HepG2 (cell line): ENCODE data around the gene ARHGEF38. TPM values are rescaled to one million over a fixed set of nuclear protein-coding genes. Genes with fewer than 3 reads are reported as not detected.

Experiments
- ATAC-seq: fragments of 200-7000 bp; cut with Tn5 transposase; 3 replicates; pipeline ENCODE4 v1.9.1; 2020; ENCODE audit warnings: mild to moderate bottlenecking, moderate library complexity
- BruUV-seq: library from RNA; stranded (reverse); fragments of 400-500 nt; replicated peaks from 2 replicates; lab custom pipeline; 2021; lab: Mats Ljungman, UMichigan
- CTCF ChIA-PET: fragments of 300-600 bp; formaldehyde crosslinking; extraction: SDS; loops from one replicate; lab custom pipeline; 2021; ENCODE audit warnings: low total read pairs, inconsistent platforms, low intra/inter-chr PET ratio; lab: Yijun Ruan, JAX
- POLR2A ChIA-PET: fragments of 350-600 bp; sonication (Branson Sonifier 250); formaldehyde crosslinking; loops from one replicate; lab custom pipeline; 2020; ENCODE audit warnings: antibody characterized with exemption, inconsistent platforms; lab: Yijun Ruan, JAX
- DNase-seq: peaks from one replicate; pipeline ENCODE4 v3.0.0-alpha.2; 2015; ENCODE audit warnings: low spot score
- FAIRE-seq: peaks from 3 replicates; lab custom pipeline; 2011; peaks lifted over from hg19 to GRCh38; lab: Jason Lieb, UNC
- H2AFZ ChIP-seq: one replicate; pipeline ENCODE4 v1.6.1; 2011; ENCODE audit warnings: low read length, inconsistent platforms
- H3K27ac ChIP-seq: fragments of 300-600 bp; 3 replicates; pipeline ENCODE4 v1.8.0; 2011; ENCODE audit warnings: mixed run types, mild to moderate bottlenecking, mixed read lengths, low read length, inconsistent platforms; ENCODE audit not compliant: insufficient read depth; ENCODE audit errors: extremely low read length
- H3K27me3 ChIP-seq, 2 experiments: fragments of 200-600 bp in 1 of 2; 2 replicates in 1 of 2; 3 replicates in 1 of 2; pipeline versions ENCODE4 v1.6.0 to v1.8.0; 2011; ENCODE audit warnings: low read length in 2 of 2, mild to moderate bottlenecking in 2 of 2, moderate library complexity in 2 of 2, inconsistent platforms in 1 of 2; ENCODE audit not compliant: insufficient read depth in 2 of 2, control insufficient read depth in 1 of 2
- H3K36me3 ChIP-seq, 2 experiments: fragments of 200-600 bp in 1 of 2; replicated peaks in 1 of 2; 2 replicates in 1 of 2; 3 replicates in 1 of 2; pipeline versions ENCODE4 v1.5.1 to v1.8.0; 2011; ENCODE audit warnings: low read length in 2 of 2, inconsistent platforms in 1 of 2; ENCODE audit not compliant: insufficient read depth in 2 of 2, control insufficient read depth in 1 of 2
- H3K4me1 ChIP-seq: 2 replicates; pipeline ENCODE4 v1.5.1; 2012; ENCODE audit warnings: low read length, inconsistent platforms; ENCODE audit not compliant: insufficient read depth
- H3K4me2 ChIP-seq: 2 replicates; pipeline ENCODE4 v1.6.0; 2011; ENCODE audit warnings: low read depth, low read length, inconsistent platforms
- H3K4me3 ChIP-seq, 3 experiments: fragments of 200-600 bp in 1 of 3; sonication (generic), shearing (Covaris generic) in 1 of 3; replicated peaks in 1 of 3; 2 replicates each; pipeline ENCODE4 v1.5.1; 2011 to 2016; ENCODE audit warnings: low read length in 3 of 3, inconsistent platforms in 2 of 3, low read depth in 2 of 3, mild to moderate bottlenecking in 2 of 3, control low read depth in 1 of 3, mixed read lengths in 1 of 3; ENCODE audit not compliant: insufficient read depth in 1 of 3
- H3K79me2 ChIP-seq: one replicate; pipeline ENCODE4 v1.6.1; 2011; ENCODE audit warnings: low read length, inconsistent platforms; ENCODE audit not compliant: insufficient read depth
- H3K9ac ChIP-seq: 2 replicates; pipeline ENCODE4 v1.6.0; 2011; ENCODE audit warnings: mild to moderate bottlenecking, low read depth, low read length, inconsistent platforms; ENCODE audit not compliant: insufficient read depth
- H3K9me3 ChIP-seq: 2 replicates; pipeline ENCODE4 v1.5.1; 2012; ENCODE audit warnings: mild to moderate bottlenecking, low read length
- H4K20me1 ChIP-seq: 2 replicates; pipeline ENCODE4 v1.6.0; 2011; ENCODE audit warnings: inconsistent platforms, mild to moderate bottlenecking, low read length, moderate library complexity; ENCODE audit not compliant: insufficient read depth
- ATF7 ChIP-seq, 2 experiments: fragments of 450-650 bp in 1 of 2; sonication (generic) in 1 of 2; formaldehyde crosslinking in 1 of 2; IDR thresholded peaks; 2 replicates each; pipeline versions ENCODE4 v1.4.0 to v1.6.1; 2016 to 2020; ENCODE audit warnings: antibody characterized with exemption in 1 of 2, mild to moderate bottlenecking in 1 of 2, missing genetic modification reagents in 1 of 2
- MTA1 ChIP-seq: sonication (generic); formaldehyde crosslinking; IDR thresholded peaks from 2 replicates; pipeline ENCODE4 v1.4.0; 2020; ENCODE audit warnings: missing genetic modification reagents, mild to moderate bottlenecking, borderline replicate concordance
- TAF15 ChIP-seq: fragments of 200-400 bp; formaldehyde crosslinking; IDR thresholded peaks from one replicate; pipeline ENCODE4 v1.6.1; 2018; ENCODE audit warnings: mild to moderate bottlenecking, low read depth, low read length; ENCODE audit not compliant: poor library complexity, severe bottlenecking
- ZBTB4 ChIP-seq: sonication (generic); formaldehyde crosslinking; IDR thresholded peaks from 2 replicates; pipeline ENCODE4 v1.4.0; 2020; ENCODE audit warnings: missing genetic modification reagents, mild to moderate bottlenecking, borderline replicate concordance
- ZNF879 ChIP-seq: sonication (generic); formaldehyde crosslinking; IDR thresholded peaks from 2 replicates; pipeline ENCODE4 v1.8.1; 2023; ENCODE audit warnings: missing genetic modification reagents
- WGBS: methylation state at CpG from one replicate; pipeline ENCODE4 v1.1.6; 2017; ENCODE audit warnings: low lambda C conversion rate; 5-methylcytosine and 5-hydroxymethylcytosine counted together
- in situ Hi-C: cut with HindIII; loops from 2 replicates; pipeline ENCODE4 v1.10.0; 2017; ENCODE audit warnings: low pct_unique_long_range_greater_than_20kb; ENCODE audit not compliant: extremely low pct_ligation_motif_present
- intact Hi-C: fragments of 100-400 bp; cut with micrococcal nuclease; formaldehyde crosslinking; loops from one replicate; pipeline ENCODE4 v1.10.0; 2022; ENCODE audit not compliant: unreplicated experiment
- polyA plus RNA-seq, 8 experiments: library from polyadenylated mRNA; depleted of rRNA in 3 of 8; stranded (reverse) in 7 of 8; unstranded in 1 of 8; fragments of >200 nt; fragmentation: Illumina TruSeq in 4 of 8; extraction: Trizol in 4 of 8; gene quantifications; 2 replicates each; pipeline versions ENCODE4 v1.2.1 to v1.2.3, GENCODE V29; 2011 to 2016; ENCODE audit warnings: low read depth in 4 of 8, missing spikeins in 1 of 8, mixed read lengths in 1 of 8; ENCODE audit not compliant: insufficient read depth in 1 of 8
- total RNA-seq, 5 experiments: library from RNA; depleted of rRNA; stranded (reverse); fragments of >200 nt; fragmentation: Illumina TruSeq; extraction: Trizol; gene quantifications; 2 replicates each; pipeline ENCODE4 v1.2.3, GENCODE V29; 2016; ENCODE audit warnings: low read depth in 1 of 5

The ARHGEF38 gene
- total and polyA plus RNA-seq, 2 of the 13 experiments (the other 11 are each of a cell fraction or from before 2014, with no cell fraction given), result not detected

- H2AFZ ChIP-seq, result no peak overlapping the region
- H3K36me3 ChIP-seq, result no peaks in the 10 kb centered on the region
- no peak overlapping the region for H3K9ac ChIP-seq
- ChIA-PET POLR2A (no interaction called here), CTCF (interaction anchor here (1.3 kb wide), 1 partner anchor 110 kb away, joined by 4 read pairs; no protein-coding TSS in a partner anchor)
- ATAC-seq (no peak), DNase-seq (no peak), FAIRE-seq (no peak)
- no peak overlapping the region for H3K4me2 ChIP-seq
- H3K4me3 ChIP-seq, result no peak overlapping the region
- H3K27ac ChIP-seq, result no peak overlapping the region
- no peaks in the 10 kb centered on the region for H3K9me3 ChIP-seq
- 33% methylated on average over 7 of the region's 7 CpGs for WGBS
- intact Hi-C loops (no loop called here), in situ Hi-C loops (no loop called here)
- peaks cover 0 to 4% of the 10 kb centered on the region in 2 experiments; a peak in 1 of 5 replicates for H3K27me3 ChIP-seq
- H4K20me1 ChIP-seq, result no peaks in the 10 kb centered on the region
- no TSS peak for BruUV-seq
- TF ChIP-seq TAF15, result no peak
- TF ChIP-seq MTA1 (CRISPR knock-in tag), result no peak
- TF ChIP-seq ZNF879 (CRISPR knock-in tag), result no peak
- no peak for TF ChIP-seq ZBTB4 (CRISPR knock-in tag)
- TF ChIP-seq ATF7 (IDR thresholded peaks at IDR 0.05), result peak; percentile 73
- TF ChIP-seq ATF7 (CRISPR knock-in tag; IDR thresholded peaks at IDR 0.05), result no peak
- H3K4me1 ChIP-seq, result no peaks in the 10 kb centered on the region
- no peaks in the 10 kb centered on the region for H3K79me2 ChIP-seq
These were observed 78.5 kb downstream of the ARHGEF38 start for GRCh38 chr4:105630670-105631655.
